Measurements from ENCODE around the gene CCDC27. TPM values are rescaled to one million over a fixed set of nuclear protein-coding genes. Genes with fewer than 3 reads are reported as not detected.
A peak's percentile ranks its signal among the peaks of the same experiment; 100 is the strongest.
"Not testable (repeated sequence)": the region's sequence is repeated elsewhere in the genome, so short reads cannot be mapped to it uniquely, and the experiment has no call there.

CCDC27 gene
- polyA plus RNA-seq, 4 donors: 0.06 to 0.27 TPM; not detected in 2

DNA sequence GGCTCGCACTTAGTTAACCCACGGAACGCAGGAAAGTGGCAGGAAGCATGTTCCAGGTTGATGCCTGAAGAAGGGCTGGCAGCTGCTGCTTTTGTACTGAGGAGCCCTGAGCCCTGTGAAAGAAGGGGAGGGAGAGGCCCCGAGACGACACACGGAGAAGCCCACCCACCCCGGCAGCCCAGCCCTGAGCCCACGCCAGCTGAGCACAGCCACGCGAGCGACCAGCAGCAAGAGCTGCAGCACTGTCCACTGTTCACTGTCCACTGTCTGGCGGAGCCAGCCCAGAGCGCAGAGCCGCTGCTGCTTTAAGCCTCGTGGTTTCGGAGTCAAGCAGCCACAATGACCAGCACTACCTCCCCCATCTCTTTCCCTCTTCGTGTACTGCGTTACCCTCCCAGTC is 38.7 kb downstream of the CCDC27 start:
- WGBS, 3 donors: 87 to 90% (median 90%) methylated on average over 18 of the region's 18 CpGs
- no peak for DNase-seq
- no peak overlapping the region for H3K27ac ChIP-seq (ENCODE audit: low read depth in 1 of 3, low read length in 2 of 3)

DNA sequence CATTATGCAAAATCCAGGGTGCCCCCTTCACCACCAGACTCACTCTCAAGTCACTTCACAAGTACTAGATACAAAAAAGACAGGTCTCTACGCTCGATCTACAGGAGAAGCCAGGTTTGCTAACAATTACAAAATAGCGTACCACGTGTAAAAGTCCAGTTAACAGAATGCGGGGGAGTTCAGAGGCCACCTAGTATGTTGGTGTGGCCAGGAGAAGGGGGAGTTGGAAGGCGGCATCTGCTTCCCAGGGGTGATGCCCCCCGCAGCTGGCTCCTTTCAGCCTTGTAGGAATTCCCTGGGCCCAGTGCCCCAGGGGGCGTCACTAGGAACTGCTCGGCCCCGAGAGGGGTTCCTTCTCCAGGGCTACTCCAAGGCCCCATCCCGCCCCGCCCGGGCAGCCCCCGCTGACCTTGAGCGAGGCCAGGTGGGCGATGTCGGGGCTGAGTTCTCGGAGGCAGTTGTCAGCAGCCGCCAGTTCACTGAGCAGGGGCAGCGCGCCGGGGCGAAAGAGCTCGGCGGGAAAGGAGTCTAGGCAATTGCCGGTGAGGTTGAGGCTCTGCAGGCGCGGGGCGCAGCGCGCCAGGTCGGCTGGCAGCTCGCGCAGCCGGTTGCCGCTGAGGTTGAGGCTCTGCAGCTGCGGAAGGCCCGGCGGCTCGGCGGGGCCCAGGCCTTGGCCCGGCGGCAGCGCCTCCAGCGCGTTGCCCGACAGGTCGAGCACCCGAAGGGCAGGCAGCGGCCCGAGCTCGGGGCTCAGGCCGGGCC is 43.4 kb downstream of the CCDC27 start:
- Histone ChIP-seq H3K4me1 (ENCODE audit: control insufficient read depth in 3 of 3, insufficient read depth in 2 of 3, low read depth in 1 of 3, low read length in 2 of 3) (peaks cover 0 to 7% (median 0%) of the 10 kb centered on the region in 3 donors), H3K4me3 (ENCODE audit: low read depth in 1 of 3, low read length in 3 of 3) (peak overlapping the region; percentile 67 to 94 (median 69)), H3K36me3 (ENCODE audit: control insufficient read depth in 3 of 3, insufficient read depth in 2 of 3, low read depth in 1 of 3, low read length in 3 of 3) (peaks cover 0 to 9% (median 0%) of the 10 kb centered on the region in 3 donors), H3K27ac (ENCODE audit: low read depth in 1 of 3, low read length in 2 of 3) (peak overlapping the region in 1 of 3 donors; percentile 58), H3K27me3 (ENCODE audit: control insufficient read depth in 3 of 3, insufficient read depth in 3 of 3, low read length in 3 of 3) (no peaks in the 10 kb centered on the region), H3K9me3 (ENCODE audit: control insufficient read depth in 2 of 2, insufficient read depth in 1 of 2, low read depth in 1 of 2, low read length in 1 of 2) (peaks cover 0 to 3% of the 10 kb centered on the region in 2 donors)
- 1 to 4% (median 2%) methylated on average over 43 to 53 of the region's 53 CpGs for WGBS, 3 donors
- FAIRE-seq: no peak
- DNase-seq: peak in 1 of 2 donors; percentile 22

More for the DNA sequence above, 38.7 kb downstream of the CCDC27 start:
- no peaks in the 10 kb centered on the region for H3K9me3 ChIP-seq (ENCODE audit: control insufficient read depth in 2 of 2, insufficient read depth in 1 of 2, low read depth in 1 of 2, low read length in 1 of 2)
- H3K4me1 ChIP-seq (ENCODE audit: control insufficient read depth in 3 of 3, insufficient read depth in 2 of 3, low read depth in 1 of 3, low read length in 2 of 3): peaks cover 0 to 7% (median 0%) of the 10 kb centered on the region in 3 donors
- FAIRE-seq: no peak
- peaks cover 3 to 55% (median 3%) of the 10 kb centered on the region in 3 donors for H3K36me3 ChIP-seq (ENCODE audit: control insufficient read depth in 3 of 3, insufficient read depth in 2 of 3, low read depth in 1 of 3, low read length in 3 of 3)
- H3K27me3 ChIP-seq (ENCODE audit: control insufficient read depth in 3 of 3, insufficient read depth in 3 of 3, low read length in 3 of 3): no peaks in the 10 kb centered on the region
- no peak overlapping the region for H3K4me3 ChIP-seq (ENCODE audit: low read depth in 1 of 3, low read length in 3 of 3)

DNA sequence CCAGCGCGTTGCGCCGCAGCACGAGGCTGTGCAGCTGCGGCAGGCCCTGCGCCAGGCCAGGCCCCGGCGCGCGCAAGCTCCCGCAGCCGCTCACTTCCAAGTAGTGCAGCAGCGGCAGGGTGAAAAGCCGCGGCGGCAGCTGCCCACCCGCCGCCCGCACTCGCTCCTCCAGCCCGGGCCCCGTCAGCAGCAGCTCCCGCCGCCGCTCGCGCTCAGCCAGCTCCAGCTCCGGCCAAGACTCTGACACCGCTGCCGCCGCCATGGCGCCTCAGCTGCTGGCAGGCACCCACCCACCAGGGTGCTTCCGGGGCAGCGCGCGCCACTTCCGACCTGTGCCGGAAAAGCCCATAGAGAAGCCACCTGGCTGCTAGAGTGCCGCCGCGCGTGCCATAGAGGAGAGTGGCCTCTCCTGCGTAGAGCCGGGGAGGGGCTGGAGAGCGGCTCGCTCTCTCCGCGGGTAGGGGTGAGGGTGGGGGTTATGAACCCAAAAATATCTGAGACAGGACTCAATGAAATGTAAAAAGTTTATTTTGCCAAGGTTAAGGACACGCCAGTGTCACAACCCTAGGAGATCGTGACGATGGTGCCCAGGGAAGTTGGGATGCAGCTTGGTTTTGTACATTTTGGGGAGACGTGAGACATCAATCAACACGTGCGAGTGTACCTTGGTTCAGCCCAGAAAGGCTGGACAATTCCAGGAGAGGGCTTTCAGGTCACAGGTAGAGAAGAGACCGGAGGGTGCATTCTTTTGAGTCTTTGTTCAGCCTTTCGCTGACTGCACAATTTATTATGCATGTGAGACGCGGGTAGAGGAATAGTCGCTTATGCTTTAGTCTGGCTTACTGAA is 44.2 kb downstream of the CCDC27 start, which contains the start of gene LRRC47:
Gene LRRC47, minus strand, starts transcription at position 284 of the 847 bp plus-strand sequence. Its CDS starts 22 bp downstream, at position 262.
- peak; percentile 94 to 97 for DNase-seq
- peaks cover 0 to 7% (median 0%) of the 10 kb centered on the region in 3 donors for H3K4me1 ChIP-seq (ENCODE audit: control insufficient read depth in 3 of 3, insufficient read depth in 2 of 3, low read depth in 1 of 3, low read length in 2 of 3)
- H3K27ac ChIP-seq (ENCODE audit: low read depth in 1 of 3, low read length in 2 of 3): peak within 1 kb of the TSS in 2 of 3 donors; percentile 45 to 58
- peak within 1 kb of the TSS; percentile 67 to 94 (median 69) for H3K4me3 ChIP-seq (ENCODE audit: low read depth in 1 of 3, low read length in 3 of 3)
- H3K9me3 ChIP-seq (ENCODE audit: control insufficient read depth in 2 of 2, insufficient read depth in 1 of 2, low read depth in 1 of 2, low read length in 1 of 2): peaks cover 0 to 6% of the 10 kb centered on the region in 2 donors
- 2 to 4% (median 4%) methylated on average over 46 to 60 of the region's 60 CpGs for WGBS, 3 donors
- no peak for FAIRE-seq
- H3K36me3 ChIP-seq (ENCODE audit: control insufficient read depth in 3 of 3, insufficient read depth in 2 of 3, low read depth in 1 of 3, low read length in 3 of 3): peaks cover 0 to 3% (median 0%) of the 10 kb centered on the region in 3 donors
- H3K27me3 ChIP-seq (ENCODE audit: control insufficient read depth in 3 of 3, insufficient read depth in 3 of 3, low read length in 3 of 3): no peaks in the 10 kb centered on the region

DNA sequence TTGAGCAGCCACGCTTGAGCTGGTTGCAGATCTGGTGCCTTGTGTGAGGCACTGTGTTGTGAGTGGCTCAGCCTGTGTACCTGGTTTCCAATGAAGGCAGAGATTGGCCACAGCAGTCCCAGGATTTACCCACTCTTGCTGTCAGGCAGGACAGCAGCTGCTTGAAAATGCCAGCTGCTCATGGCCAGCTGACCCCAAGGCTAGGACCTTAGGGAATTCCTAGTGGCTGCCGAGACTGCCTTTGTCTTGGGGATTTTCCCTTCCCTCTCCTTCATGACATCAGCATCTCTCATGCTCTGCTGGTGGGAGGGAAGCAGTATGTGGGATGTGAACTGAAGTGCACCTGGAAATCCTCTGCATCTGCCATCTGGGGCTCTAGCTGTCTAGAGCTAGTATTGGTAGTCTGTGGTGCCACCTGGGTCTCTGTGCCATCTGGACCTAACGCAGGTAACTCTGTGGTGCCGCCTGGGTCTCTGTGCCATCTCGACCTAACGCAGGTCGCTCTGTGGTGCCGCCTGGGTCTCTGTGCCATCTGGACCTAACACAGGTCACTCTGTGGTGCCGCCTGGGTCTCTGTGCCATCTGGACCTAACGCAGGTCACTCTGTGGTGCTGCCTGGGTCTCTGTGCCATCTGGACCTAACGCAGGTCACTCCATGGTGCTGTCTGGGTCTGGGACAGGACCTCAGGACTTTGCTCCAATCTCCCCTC is 47.9 kb downstream of the CCDC27 start:
- Histone ChIP-seq H3K36me3 (ENCODE audit: control insufficient read depth in 3 of 3, insufficient read depth in 2 of 3, low read depth in 1 of 3, low read length in 3 of 3) (no peaks in the 10 kb centered on the region), H3K9me3 (ENCODE audit: control insufficient read depth in 2 of 2, insufficient read depth in 1 of 2, low read depth in 1 of 2, low read length in 1 of 2) (peaks cover 0 to 6% of the 10 kb centered on the region in 2 donors), H3K27ac (ENCODE audit: low read depth in 1 of 3, low read length in 2 of 3) (no peak overlapping the region), H3K4me3 (ENCODE audit: low read depth in 1 of 3, low read length in 3 of 3) (no peak overlapping the region), H3K4me1 (ENCODE audit: control insufficient read depth in 3 of 3, insufficient read depth in 2 of 3, low read depth in 1 of 3, low read length in 2 of 3) (peaks cover 0 to 1% (median 0%) of the 10 kb centered on the region in 3 donors), H3K27me3 (ENCODE audit: control insufficient read depth in 3 of 3, insufficient read depth in 3 of 3, low read length in 3 of 3) (no peaks in the 10 kb centered on the region)
- FAIRE-seq: no peak
- DNase-seq: no peak
- 88 to 90% (median 90%) methylated on average over 11 of the region's 11 CpGs for WGBS, 3 donors

DNA sequence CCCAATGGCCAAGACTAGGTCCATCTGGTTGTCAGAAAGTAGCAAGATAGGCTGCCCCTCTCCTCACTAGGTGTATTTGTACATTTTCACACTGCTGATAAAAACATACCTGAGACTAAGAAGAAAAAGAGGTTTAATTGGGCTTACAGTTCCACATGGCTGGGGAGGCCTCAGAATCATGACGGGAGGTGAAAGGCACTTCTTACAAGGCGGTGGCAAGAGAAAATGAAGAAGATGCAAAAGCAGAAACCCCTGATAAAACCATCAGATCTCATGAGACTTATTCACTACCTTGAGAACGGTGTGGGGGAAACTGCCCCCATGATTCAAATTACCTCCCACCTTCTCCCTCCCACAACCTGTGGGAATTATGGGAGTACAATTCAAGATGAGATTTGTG is 48.5 kb downstream of the CCDC27 start:
- H3K27me3 ChIP-seq (ENCODE audit: control insufficient read depth in 3 of 3, insufficient read depth in 3 of 3, low read length in 3 of 3); H3K27ac ChIP-seq (ENCODE audit: low read depth in 1 of 3, low read length in 2 of 3); H3K4me3 ChIP-seq (ENCODE audit: low read depth in 1 of 3, low read length in 3 of 3); H3K36me3 ChIP-seq (ENCODE audit: control insufficient read depth in 3 of 3, insufficient read depth in 2 of 3, low read depth in 1 of 3, low read length in 3 of 3); DNase-seq; FAIRE-seq; H3K9me3 ChIP-seq (ENCODE audit: control insufficient read depth in 2 of 2, insufficient read depth in 1 of 2, low read depth in 1 of 2, low read length in 1 of 2); H3K4me1 ChIP-seq (ENCODE audit: control insufficient read depth in 3 of 3, insufficient read depth in 2 of 3, low read depth in 1 of 3, low read length in 2 of 3): not testable (repeated sequence)
- 77 to 84% (median 81%) methylated on average over 3 of the region's 3 CpGs for WGBS, 3 donors

DNA sequence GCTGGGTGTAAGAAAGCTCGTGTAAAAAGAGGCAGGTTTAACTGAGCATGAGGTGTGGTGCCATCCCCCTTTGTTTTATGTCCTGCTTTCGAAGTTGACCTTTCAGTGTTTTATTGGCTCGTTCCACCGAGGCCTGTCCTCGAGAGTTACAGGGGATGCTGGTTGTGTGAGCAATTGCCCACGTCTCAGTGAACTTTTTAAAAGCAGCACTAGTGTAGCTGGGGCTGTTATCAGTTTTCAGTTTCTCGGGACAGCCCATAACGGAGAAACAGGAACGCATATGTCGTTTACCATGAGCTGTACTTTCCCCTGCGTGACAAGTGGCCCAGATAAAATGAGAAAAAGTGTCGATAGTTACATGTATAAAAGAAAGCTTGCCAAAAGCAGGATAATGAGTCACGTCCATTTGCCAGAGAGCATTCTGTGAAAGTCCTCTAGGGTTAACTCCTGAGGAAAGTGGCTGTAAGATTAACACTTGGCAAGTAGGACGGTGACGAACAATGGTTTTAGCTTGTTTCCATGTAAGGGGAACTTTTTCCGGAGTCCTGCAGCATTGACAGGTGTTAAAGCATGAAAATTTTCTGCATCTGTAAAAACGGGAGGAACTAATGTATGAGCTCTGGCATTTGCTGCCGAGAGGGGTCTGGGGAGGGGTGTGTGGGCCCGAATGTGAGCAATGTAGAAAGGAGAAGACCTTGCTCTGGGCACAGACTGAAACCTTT is 51.8 kb downstream of the CCDC27 start:
- Histone ChIP-seq H3K9me3 (ENCODE audit: control insufficient read depth in 2 of 2, insufficient read depth in 1 of 2, low read depth in 1 of 2, low read length in 1 of 2) (peaks cover 0 to 10% of the 10 kb centered on the region in 2 donors), H3K36me3 (ENCODE audit: control insufficient read depth in 3 of 3, insufficient read depth in 2 of 3, low read depth in 1 of 3, low read length in 3 of 3) (no peaks in the 10 kb centered on the region), H3K4me3 (ENCODE audit: low read depth in 1 of 3, low read length in 3 of 3) (no peak overlapping the region), H3K27ac (ENCODE audit: low read depth in 1 of 3, low read length in 2 of 3) (no peak overlapping the region), H3K27me3 (ENCODE audit: control insufficient read depth in 3 of 3, insufficient read depth in 3 of 3, low read length in 3 of 3) (no peaks in the 10 kb centered on the region), H3K4me1 (ENCODE audit: control insufficient read depth in 3 of 3, insufficient read depth in 2 of 3, low read depth in 1 of 3, low read length in 2 of 3) (no peaks in the 10 kb centered on the region)
- WGBS, 3 donors: 49 to 73% (median 69%) methylated on average over 19 of the region's 19 CpGs
- FAIRE-seq (no peak), DNase-seq (peak in 1 of 2 donors; percentile 24)

DNA sequence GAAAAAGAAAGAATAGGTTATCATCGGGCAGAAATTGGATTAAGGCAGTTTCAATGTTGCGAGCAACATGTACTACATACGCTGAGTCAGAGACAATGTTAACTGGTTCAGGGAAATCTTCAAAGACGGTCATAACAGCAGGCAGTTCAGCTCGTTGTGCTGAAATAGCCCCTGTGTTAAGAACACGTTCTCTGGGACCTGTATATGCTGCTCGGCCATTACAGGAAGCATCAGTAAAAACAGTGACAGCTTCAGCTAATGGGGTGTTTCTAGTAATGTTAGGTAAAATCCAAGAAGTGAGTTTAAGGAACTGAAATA is 52.3 kb downstream of the CCDC27 start:
- 65 to 71% (median 71%) methylated on average over 7 of the region's 7 CpGs for WGBS, 3 donors
- DNase-seq; FAIRE-seq; H3K27me3 ChIP-seq (ENCODE audit: control insufficient read depth in 3 of 3, insufficient read depth in 3 of 3, low read length in 3 of 3); H3K36me3 ChIP-seq (ENCODE audit: control insufficient read depth in 3 of 3, insufficient read depth in 2 of 3, low read depth in 1 of 3, low read length in 3 of 3); H3K4me1 ChIP-seq (ENCODE audit: control insufficient read depth in 3 of 3, insufficient read depth in 2 of 3, low read depth in 1 of 3, low read length in 2 of 3); H3K27ac ChIP-seq (ENCODE audit: low read depth in 1 of 3, low read length in 2 of 3); H3K4me3 ChIP-seq (ENCODE audit: low read depth in 1 of 3, low read length in 3 of 3): not testable (repeated sequence)
- peaks cover 0 to 10% of the 10 kb centered on the region in 2 donors for H3K9me3 ChIP-seq (ENCODE audit: control insufficient read depth in 2 of 2, insufficient read depth in 1 of 2, low read depth in 1 of 2, low read length in 1 of 2)
